ENCODE measurements around the gene ACVR2A.

DNA sequence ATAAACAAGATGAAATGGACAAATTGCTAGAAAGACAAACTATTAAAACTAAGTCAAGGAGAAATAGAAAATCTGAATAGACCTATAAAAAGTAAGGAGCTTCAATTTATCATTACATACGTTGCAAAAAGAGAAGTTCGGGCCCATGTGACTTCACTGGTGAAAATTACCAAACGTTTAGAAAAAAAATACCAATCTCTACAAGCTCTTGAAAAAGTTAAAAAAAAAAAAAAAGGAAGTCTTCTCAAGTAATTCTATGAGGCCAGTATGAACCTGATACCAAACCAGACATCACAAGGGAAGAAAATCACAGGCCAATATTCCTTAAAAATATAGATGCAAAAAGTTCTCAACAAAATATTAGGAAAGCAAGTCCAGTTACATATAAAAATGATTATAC is 20.2 kb upstream of the ACVR2A start:
- no peak for TF ChIP-seq EZH2 (IDR thresholded peaks at IDR 0.05; ENCODE audit: insufficient read depth, poor library complexity, severe bottlenecking)
- no peak for TF ChIP-seq EZH2phosphoT487 (IDR thresholded peaks at IDR 0.05; ENCODE audit: insufficient read depth, low read depth)
